Mammary epithelial cell (primary cell): ENCODE data around the gene CELF5.

Source experiments
- EZH2 ChIP-seq: IDR thresholded peaks from 2 replicates; pipeline ENCODE4 v1.6.1; 2012; ENCODE audit warnings: low read length, inconsistent platforms, borderline replicate concordance
- TF ChIP-seq, protein P1 (sequence below), 2 donors: IDR thresholded peaks in 1 of 2; conservative IDR thresholded peaks in 1 of 2; 2 replicates each; pipeline ENCODE4 v1.5.1; 2011 to 2012; ENCODE audit warnings: inconsistent platforms in 2 of 2, low read length in 2 of 2, mild to moderate bottlenecking in 2 of 2, control low read depth in 1 of 2, low read depth in 1 of 2; ENCODE audit not compliant: insufficient read depth in 1 of 2; ENCODE audit errors: extremely low read depth in 1 of 2

- TF ChIP-seq, protein P1, sequence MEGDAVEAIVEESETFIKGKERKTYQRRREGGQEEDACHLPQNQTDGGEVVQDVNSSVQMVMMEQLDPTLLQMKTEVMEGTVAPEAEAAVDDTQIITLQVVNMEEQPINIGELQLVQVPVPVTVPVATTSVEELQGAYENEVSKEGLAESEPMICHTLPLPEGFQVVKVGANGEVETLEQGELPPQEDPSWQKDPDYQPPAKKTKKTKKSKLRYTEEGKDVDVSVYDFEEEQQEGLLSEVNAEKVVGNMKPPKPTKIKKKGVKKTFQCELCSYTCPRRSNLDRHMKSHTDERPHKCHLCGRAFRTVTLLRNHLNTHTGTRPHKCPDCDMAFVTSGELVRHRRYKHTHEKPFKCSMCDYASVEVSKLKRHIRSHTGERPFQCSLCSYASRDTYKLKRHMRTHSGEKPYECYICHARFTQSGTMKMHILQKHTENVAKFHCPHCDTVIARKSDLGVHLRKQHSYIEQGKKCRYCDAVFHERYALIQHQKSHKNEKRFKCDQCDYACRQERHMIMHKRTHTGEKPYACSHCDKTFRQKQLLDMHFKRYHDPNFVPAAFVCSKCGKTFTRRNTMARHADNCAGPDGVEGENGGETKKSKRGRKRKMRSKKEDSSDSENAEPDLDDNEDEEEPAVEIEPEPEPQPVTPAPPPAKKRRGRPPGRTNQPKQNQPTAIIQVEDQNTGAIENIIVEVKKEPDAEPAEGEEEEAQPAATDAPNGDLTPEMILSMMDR (conservative IDR thresholded peaks at IDR 0.05 in 1 of 2, IDR thresholded peaks at IDR 0.05 in 1 of 2; ENCODE audit: extremely low read depth in 1 of 2, insufficient read depth in 1 of 2, low read depth in 1 of 2, low read length in 2 of 2): no peak
- no peak for TF ChIP-seq EZH2
These were observed 109.2 kb downstream of the CELF5 start for GRCh38 chr19:3333662-3334061.
